ENCODE results near the gene MED13L. TPM values are rescaled to one million over a fixed set of nuclear protein-coding genes. Genes with fewer than 3 reads are reported as not detected.

Gene MED13L
- total RNA-seq, 1 experiment from 2014 or later = 89.0 TPM

DNA sequence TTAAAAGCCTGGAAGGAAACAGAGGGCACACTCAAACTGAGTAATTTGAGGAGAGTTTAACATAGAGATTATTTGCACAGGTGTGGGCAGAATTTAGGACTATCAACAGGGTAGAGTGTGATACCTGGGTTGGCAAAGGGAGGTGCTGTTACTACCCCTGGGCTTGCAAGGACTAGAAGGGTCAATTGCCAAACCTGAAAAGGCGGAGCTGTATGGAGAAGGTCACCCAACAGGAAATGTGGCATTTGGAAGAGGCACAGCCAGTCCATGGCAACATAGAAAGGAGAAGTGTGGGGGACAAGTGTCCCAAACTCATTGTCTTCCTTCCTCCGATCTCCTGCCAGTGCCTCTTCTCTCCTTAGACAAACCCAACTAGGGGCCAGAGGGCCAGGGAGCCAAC, 21.6 kb upstream of the MED13L start:
- TF ChIP-seq, protein P1, sequence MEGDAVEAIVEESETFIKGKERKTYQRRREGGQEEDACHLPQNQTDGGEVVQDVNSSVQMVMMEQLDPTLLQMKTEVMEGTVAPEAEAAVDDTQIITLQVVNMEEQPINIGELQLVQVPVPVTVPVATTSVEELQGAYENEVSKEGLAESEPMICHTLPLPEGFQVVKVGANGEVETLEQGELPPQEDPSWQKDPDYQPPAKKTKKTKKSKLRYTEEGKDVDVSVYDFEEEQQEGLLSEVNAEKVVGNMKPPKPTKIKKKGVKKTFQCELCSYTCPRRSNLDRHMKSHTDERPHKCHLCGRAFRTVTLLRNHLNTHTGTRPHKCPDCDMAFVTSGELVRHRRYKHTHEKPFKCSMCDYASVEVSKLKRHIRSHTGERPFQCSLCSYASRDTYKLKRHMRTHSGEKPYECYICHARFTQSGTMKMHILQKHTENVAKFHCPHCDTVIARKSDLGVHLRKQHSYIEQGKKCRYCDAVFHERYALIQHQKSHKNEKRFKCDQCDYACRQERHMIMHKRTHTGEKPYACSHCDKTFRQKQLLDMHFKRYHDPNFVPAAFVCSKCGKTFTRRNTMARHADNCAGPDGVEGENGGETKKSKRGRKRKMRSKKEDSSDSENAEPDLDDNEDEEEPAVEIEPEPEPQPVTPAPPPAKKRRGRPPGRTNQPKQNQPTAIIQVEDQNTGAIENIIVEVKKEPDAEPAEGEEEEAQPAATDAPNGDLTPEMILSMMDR (IDR thresholded peaks at IDR 0.05; ENCODE audit: unreplicated experiment) = no peak
- H3K9me3 Mint-ChIP-seq (ENCODE audit: low read depth, unreplicated experiment) = no peaks in the 10 kb centered on the region
- H3K4me3 Mint-ChIP-seq (ENCODE audit: low read depth, unreplicated experiment) = no peak overlapping the region
- no peak for DNase-seq
- BruUV-seq (replicated peaks) = no TSS peak
- H3K27ac Mint-ChIP-seq (ENCODE audit: unreplicated experiment) = no peak overlapping the region
- intact Hi-C loops (cut with micrococcal nuclease; ENCODE audit: unreplicated experiment) = no loop called here
- no peaks in the 10 kb centered on the region for H3K36me3 Mint-ChIP-seq (ENCODE audit: insufficient read depth, unreplicated experiment)
- peaks cover 77% of the 10 kb centered on the region for H3K27me3 Mint-ChIP-seq (ENCODE audit: unreplicated experiment)
- CTCF ChIA-PET = no interaction called here
- no peaks in the 10 kb centered on the region for H3K4me1 Mint-ChIP-seq (ENCODE audit: low read depth, unreplicated experiment)

DNA sequence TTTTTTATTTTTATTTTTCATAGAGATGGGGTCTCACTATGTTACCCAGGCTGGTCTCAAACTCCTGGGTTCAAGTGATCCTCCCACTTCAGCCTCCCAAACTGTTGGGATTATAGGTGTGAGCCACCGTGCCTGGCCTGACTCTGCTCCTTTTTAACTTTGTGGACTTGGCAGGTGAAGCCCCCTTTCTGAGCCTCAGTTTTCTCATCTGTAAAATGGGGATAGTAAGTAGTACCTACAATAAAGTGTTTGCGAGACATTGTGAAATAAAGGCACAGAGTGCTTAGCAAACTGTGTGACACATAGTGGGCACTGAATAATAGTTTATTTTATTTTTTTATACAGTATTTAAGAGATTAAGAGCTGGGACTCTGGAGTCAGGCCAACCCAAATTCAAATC, 21.1 kb upstream of the MED13L start:
- no peaks in the 10 kb centered on the region for H3K4me1 Mint-ChIP-seq (ENCODE audit: low read depth, unreplicated experiment)
- peaks cover 77% of the 10 kb centered on the region for H3K27me3 Mint-ChIP-seq (ENCODE audit: unreplicated experiment)
- no peaks in the 10 kb centered on the region for H3K36me3 Mint-ChIP-seq (ENCODE audit: insufficient read depth, unreplicated experiment)
- CTCF ChIA-PET = no interaction called here
- no peak overlapping the region for H3K4me3 Mint-ChIP-seq (ENCODE audit: low read depth, unreplicated experiment)
- BruUV-seq (replicated peaks) = no TSS peak
- H3K27ac Mint-ChIP-seq (ENCODE audit: unreplicated experiment) = no peak overlapping the region
- no peaks in the 10 kb centered on the region for H3K9me3 Mint-ChIP-seq (ENCODE audit: low read depth, unreplicated experiment)
- TF ChIP-seq, protein P1 (IDR thresholded peaks at IDR 0.05; ENCODE audit: unreplicated experiment) = no peak
- intact Hi-C loops (cut with micrococcal nuclease; ENCODE audit: unreplicated experiment) = no loop called here
- DNase-seq = no peak

GRCh38 chr12:116297224-116297834, 19.8 kb upstream of the MED13L start:
- no peaks in the 10 kb centered on the region for H3K4me1 Mint-ChIP-seq (ENCODE audit: low read depth, unreplicated experiment)
- intact Hi-C loops (cut with micrococcal nuclease; ENCODE audit: unreplicated experiment) = no loop called here
- DNase-seq = no peak
- H3K27ac Mint-ChIP-seq (ENCODE audit: unreplicated experiment) = no peak overlapping the region
- peaks cover 74% of the 10 kb centered on the region for H3K27me3 Mint-ChIP-seq (ENCODE audit: unreplicated experiment)
- no peak overlapping the region for H3K4me3 Mint-ChIP-seq (ENCODE audit: low read depth, unreplicated experiment)
- H3K36me3 Mint-ChIP-seq (ENCODE audit: insufficient read depth, unreplicated experiment) = no peaks in the 10 kb centered on the region
- no TSS peak for BruUV-seq (replicated peaks)
- no peaks in the 10 kb centered on the region for H3K9me3 Mint-ChIP-seq (ENCODE audit: low read depth, unreplicated experiment)
- TF ChIP-seq, protein P1 (IDR thresholded peaks at IDR 0.05; ENCODE audit: unreplicated experiment) = no peak
- CTCF ChIA-PET = no interaction called here

DNA sequence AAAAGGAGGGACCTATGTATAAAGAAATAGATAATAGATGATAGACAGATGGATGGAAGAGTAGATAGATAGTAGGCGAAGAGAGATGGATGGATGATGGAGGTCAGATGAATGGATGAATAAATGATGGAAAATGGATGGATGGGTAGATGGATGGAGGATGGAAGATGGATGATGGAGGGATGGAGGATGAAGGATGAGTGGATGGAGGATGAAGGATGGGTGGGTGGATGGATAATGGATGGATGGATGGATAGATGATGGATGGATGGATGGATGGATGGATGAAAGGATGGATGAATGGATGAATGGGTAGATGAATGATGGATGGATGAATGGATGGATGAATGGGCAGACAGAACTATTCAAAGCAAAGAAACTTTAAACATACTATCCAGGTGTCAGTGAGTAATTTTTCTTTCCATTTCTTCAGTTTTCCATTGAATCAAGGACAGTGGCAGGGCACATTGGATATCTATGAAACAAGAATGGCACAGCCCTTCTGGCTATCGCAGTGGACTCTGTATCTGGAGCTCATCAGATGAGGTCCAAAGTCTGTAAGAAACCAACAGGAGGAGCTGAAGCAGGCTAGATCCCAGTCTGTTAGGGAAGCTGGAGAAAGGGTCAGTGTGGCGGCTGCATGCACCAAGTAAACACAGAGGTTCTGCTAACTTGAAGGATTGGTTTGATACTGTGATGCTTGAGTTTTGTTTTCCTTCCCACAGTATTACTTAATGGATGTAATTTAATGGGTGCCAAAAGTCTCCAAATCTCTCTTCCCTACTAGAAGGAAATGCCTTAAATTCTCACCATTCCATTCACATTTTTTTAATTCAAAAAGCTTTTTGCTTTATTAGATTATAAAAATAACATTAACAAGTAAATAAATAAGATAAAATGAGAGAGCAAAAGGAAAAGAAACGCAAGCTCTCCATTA, 18.1 kb upstream of the MED13L start:
- BruUV-seq (replicated peaks) = no TSS peak
- H3K27me3 Mint-ChIP-seq (ENCODE audit: unreplicated experiment) = peaks cover 61% of the 10 kb centered on the region
- CTCF ChIA-PET = no interaction called here
- H3K4me1 Mint-ChIP-seq (ENCODE audit: low read depth, unreplicated experiment) = no peaks in the 10 kb centered on the region
- no peaks in the 10 kb centered on the region for H3K9me3 Mint-ChIP-seq (ENCODE audit: low read depth, unreplicated experiment)
- H3K27ac Mint-ChIP-seq (ENCODE audit: unreplicated experiment) = no peak overlapping the region
- TF ChIP-seq, protein P1 (IDR thresholded peaks at IDR 0.05; ENCODE audit: unreplicated experiment) = no peak
- H3K4me3 Mint-ChIP-seq (ENCODE audit: low read depth, unreplicated experiment) = no peak overlapping the region
- no peak for DNase-seq
- intact Hi-C loops (cut with micrococcal nuclease; ENCODE audit: unreplicated experiment) = no loop called here
- no peaks in the 10 kb centered on the region for H3K36me3 Mint-ChIP-seq (ENCODE audit: insufficient read depth, unreplicated experiment)
